Prostate gland (tissue), 2 donors: Measurements from ENCODE around the gene POLR3E. TPM values are rescaled to one million over a fixed set of nuclear protein-coding genes. Genes with fewer than 3 reads are reported as not detected.

Source experiments
- DNase-seq: peaks from one replicate; pipeline ENCODE4 v3.0.0-alpha.2; 2019; ENCODE audit warnings: low spot score
- H3K27ac ChIP-seq, 2 donors: fragments of 200-600 bp; sonication (generic); 2 replicates each; pipeline ENCODE4 v1.5.1; 2017 to 2019
- H3K27me3 ChIP-seq: fragments of 200-600 bp; sonication (generic); replicated peaks from 2 replicates; pipeline ENCODE4 v1.5.1; 2019; ENCODE audit not compliant: insufficient read depth
- H3K36me3 ChIP-seq, 2 donors: fragments of 200-600 bp; sonication (generic); 1 replicate in 1 of 2; 2 replicates in 1 of 2; pipeline versions ENCODE4 v1.5.1 to v1.8.1; 2017 to 2019
- H3K4me1 ChIP-seq: fragments of 200-600 bp; sonication (generic); replicated peaks from 2 replicates; pipeline ENCODE4 v1.5.1; 2019
- H3K4me3 ChIP-seq, 2 donors: fragments of 200-600 bp; sonication (generic); 2 replicates each; pipeline ENCODE4 v1.5.1; 2017 to 2019
- H3K9me3 ChIP-seq: fragments of 200-600 bp; sonication (generic); 2 replicates; pipeline ENCODE4 v1.5.1; 2017
- POLR2A ChIP-seq: fragments of 450-650 bp; IDR thresholded peaks from one replicate; pipeline ENCODE4 v1.6.1; 2016; ENCODE audit warnings: antibody characterized with exemption, mild to moderate bottlenecking
- POLR2AphosphoS5 ChIP-seq: sonication (generic); formaldehyde crosslinking; IDR thresholded peaks from one replicate; pipeline ENCODE4 v1.6.1; 2017; ENCODE audit warnings: antibody characterized with exemption
- whole genome bisulfite sequencing: methylation state at CpG from one replicate; pipeline ENCODE4 v1.1.5; 2018; 5-methylcytosine and 5-hydroxymethylcytosine counted together
- intact Hi-C: fragments of 100-400 bp; cut with DNase I; formaldehyde crosslinking; loops from one replicate; pipeline ENCODE4 v1.14.2; 2022
- total RNA-seq, 2 donors: library from RNA; depleted of rRNA; stranded (reverse); fragments of >200 nt; gene quantifications; one replicate each; pipeline ENCODE4 v1.1.0, GENCODE V29; 2016
- TF ChIP-seq, protein P1 (sequence below), 4 experiments: fragments of 200-600 bp in 2 of 4; fragments of 450-650 bp in 2 of 4; sonication (generic) in 2 of 4; IDR thresholded peaks; 1 replicate in 3 of 4; 2 replicates in 1 of 4; pipeline ENCODE4 v1.5.1; 2016 to 2019; ENCODE audit warnings: antibody characterized with exemption in 4 of 4, mild to moderate bottlenecking in 2 of 4, moderate library complexity in 2 of 4

The POLR3E gene
- total RNA-seq, 2 donors from 2014 or later: 52.3 to 61.7 TPM

DNA sequence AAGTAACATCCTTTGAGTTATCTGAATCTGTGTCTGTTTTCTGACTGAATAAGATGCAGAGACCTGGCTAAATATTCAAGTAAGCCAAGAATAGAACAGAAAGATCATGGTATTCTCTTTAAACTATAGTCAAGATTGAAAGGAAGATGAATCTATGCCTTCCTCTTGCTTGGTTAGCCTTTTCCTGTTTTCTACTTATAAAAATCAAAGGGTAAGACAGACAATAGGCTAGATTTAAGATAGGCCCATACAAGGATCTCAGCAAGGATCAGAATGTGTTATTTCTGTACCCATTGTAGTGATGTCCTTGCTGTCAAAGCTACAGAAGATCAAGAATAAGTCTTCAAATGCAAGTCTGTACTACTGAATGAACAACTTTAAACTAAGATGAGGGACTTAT is 84.2 kb downstream of the POLR3E start:
- H3K27ac ChIP-seq: no peak overlapping the region
- H3K4me3 ChIP-seq: no peak overlapping the region
- no peak for DNase-seq
- H3K9me3 ChIP-seq: no peaks in the 10 kb centered on the region
- intact Hi-C loops: no loop called here
- no peaks in the 10 kb centered on the region for H3K27me3 ChIP-seq
- TF ChIP-seq POLR2AphosphoS5 (no peak), POLR2A (no peak)
- TF ChIP-seq, protein P1, sequence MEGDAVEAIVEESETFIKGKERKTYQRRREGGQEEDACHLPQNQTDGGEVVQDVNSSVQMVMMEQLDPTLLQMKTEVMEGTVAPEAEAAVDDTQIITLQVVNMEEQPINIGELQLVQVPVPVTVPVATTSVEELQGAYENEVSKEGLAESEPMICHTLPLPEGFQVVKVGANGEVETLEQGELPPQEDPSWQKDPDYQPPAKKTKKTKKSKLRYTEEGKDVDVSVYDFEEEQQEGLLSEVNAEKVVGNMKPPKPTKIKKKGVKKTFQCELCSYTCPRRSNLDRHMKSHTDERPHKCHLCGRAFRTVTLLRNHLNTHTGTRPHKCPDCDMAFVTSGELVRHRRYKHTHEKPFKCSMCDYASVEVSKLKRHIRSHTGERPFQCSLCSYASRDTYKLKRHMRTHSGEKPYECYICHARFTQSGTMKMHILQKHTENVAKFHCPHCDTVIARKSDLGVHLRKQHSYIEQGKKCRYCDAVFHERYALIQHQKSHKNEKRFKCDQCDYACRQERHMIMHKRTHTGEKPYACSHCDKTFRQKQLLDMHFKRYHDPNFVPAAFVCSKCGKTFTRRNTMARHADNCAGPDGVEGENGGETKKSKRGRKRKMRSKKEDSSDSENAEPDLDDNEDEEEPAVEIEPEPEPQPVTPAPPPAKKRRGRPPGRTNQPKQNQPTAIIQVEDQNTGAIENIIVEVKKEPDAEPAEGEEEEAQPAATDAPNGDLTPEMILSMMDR (IDR thresholded peaks at IDR 0.05): no peak
- H3K36me3 ChIP-seq: no peaks in the 10 kb centered on the region
- H3K4me1 ChIP-seq: no peaks in the 10 kb centered on the region

DNA sequence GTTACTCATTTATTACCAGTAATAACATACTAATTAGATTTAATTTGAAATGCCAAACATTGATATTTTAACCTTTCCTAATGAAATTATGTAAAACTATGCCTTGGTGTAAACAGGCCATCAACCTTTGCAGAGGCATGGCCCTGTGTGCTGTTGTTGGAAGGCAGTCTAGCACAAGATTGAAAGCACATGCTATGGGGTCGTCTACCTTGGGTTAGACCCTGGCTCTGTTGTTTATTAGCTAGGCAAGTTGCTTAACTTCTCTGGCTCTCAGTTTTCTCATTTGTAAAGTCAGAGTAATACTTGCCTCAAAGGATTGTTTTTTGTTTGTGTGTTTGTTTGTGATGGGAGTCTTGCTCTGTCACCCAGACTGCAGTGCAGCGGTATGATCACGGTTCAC is 86.6 kb downstream of the POLR3E start:
- H3K27me3 ChIP-seq: no peaks in the 10 kb centered on the region
- intact Hi-C loops: no loop called here
- no peak for TF ChIP-seq POLR2AphosphoS5
- TF ChIP-seq, protein P1 (IDR thresholded peaks at IDR 0.05): no peak
- no peak for TF ChIP-seq POLR2A
- WGBS: 90% methylated on average over 3 of the region's 3 CpGs
- no peak for DNase-seq
- peaks cover 3% of the 10 kb centered on the region for H3K4me1 ChIP-seq
- no peaks in the 10 kb centered on the region for H3K9me3 ChIP-seq
- H3K27ac ChIP-seq: no peak overlapping the region
- no peaks in the 10 kb centered on the region for H3K36me3 ChIP-seq
- H3K4me3 ChIP-seq: no peak overlapping the region

Other genes starting within 250 kb of the POLR3E start
- gene VWA3A, start 204.9 kb upstream of the POLR3E start, total RNA-seq: 1 to 10 TPM in 1 of 2 donors, under 1 TPM in 1; 0.41 to 2.5 TPM
- gene SDR42E2, start 134.9 kb upstream of the POLR3E start, total RNA-seq: not detected
- 10 to 100 TPM; 58.2 to 75.1 TPM for gene EEF2K, start 91.1 kb upstream of the POLR3E start, total RNA-seq
- gene CDR2, start 77.2 kb downstream of the POLR3E start, total RNA-seq: 10 to 100 TPM; 24.5 to 31.9 TPM
- gene NPIPB5, start 213.5 kb downstream of the POLR3E start, total RNA-seq: 100 to 1,000 TPM in 1 of 2 donors, 10 to 100 TPM in 1; 68.6 to 216 TPM